ENCODE results near the gene MOB2.

MOB2 gene

GRCh38 chr11:1472180-1473005, 14.2 kb downstream of the MOB2 start:
- no peak for DNase-seq (ENCODE audit: low read depth in 2 of 2)

DNA sequence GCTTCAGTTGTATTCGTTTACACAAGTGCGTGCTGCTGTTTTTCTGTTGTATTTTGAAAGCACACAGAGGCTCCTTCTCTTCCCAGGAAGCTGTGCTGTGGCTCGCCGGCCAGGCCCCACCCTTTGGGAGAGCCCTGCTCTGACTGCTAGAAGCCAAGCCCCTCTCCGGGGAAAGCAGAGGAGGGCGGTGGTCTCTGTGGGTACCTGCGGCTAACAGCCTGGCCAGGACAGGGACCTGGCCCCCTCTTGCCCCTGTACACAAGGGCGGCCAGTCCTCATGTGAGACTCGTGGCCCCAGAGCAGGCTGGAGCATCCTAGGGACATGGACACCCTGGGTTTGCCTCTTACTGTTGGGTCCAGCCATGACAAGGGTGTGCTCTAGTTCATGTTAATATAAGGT, 14.8 kb downstream of the MOB2 start:
- DNase-seq (ENCODE audit: low read depth in 2 of 2): no peak

GRCh38 chr11:1470681-1471611, 15.6 kb downstream of the MOB2 start:
- no peak for DNase-seq (ENCODE audit: low read depth in 2 of 2)

- no peak for DNase-seq (ENCODE audit: low read depth in 2 of 2)
These were observed 16.5 kb downstream of the MOB2 start for GRCh38 chr11:1469911-1470680.

DNA sequence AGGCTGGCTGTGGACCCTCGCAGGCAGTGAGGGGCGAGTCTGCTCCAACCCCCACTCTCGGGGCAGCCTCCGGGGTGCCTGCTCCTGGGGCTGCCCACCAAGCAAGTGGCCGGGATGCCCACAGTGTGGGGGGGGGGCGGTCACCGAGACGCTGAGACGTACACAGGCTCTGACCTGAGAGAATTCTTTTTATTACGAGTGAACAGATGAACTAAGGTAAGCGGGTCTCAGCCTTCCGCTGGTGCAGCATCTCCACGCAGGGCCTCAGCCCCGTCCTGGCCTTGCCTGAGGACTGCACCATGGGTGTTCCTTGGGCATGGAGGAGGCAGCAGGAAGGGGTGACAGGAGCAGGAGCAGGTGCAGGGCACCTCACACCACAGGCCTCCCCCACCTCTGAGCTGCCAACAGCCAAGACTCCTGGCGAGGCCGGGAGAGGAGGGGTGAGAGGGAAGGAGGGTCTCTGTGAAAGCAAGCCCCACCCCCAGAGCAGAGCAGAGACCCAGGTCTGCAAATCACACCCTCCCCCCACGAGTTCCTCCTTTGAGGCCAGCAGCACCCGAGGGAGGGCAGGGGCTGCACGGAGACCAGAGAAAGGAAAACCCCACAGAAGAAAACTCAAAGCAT, 17.2 kb downstream of the MOB2 start:
- no peak for DNase-seq (ENCODE audit: low read depth in 2 of 2)

- DNase-seq (ENCODE audit: low read depth in 2 of 2): no peak
These were observed 18.0 kb downstream of the MOB2 start for GRCh38 chr11:1468473-1469066.

- DNase-seq (ENCODE audit: low read depth in 2 of 2): no peak
These were observed 18.6 kb downstream of the MOB2 start for GRCh38 chr11:1468002-1468401.

DNA sequence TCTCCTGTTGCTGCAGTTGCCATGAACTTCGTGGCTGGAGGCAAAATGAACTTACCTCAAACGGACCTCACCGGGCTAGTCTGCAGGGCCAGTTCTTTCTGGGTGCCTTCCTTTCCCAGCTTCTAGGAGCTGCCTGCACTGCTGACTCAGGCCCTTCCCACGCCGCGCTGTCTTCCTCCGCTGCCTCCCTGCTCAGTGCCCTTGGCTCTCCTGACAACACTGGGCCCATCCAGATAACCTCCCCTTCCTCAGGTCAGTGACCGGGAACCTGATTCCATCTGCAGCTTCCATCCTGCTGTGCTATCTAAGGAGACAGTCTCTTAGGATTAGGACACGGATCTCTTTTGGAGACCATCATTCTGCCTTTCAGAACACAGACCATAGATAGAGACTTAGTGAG, 19.3 kb downstream of the MOB2 start:
- no peak for DNase-seq (ENCODE audit: low read depth in 2 of 2)

GRCh38 chr11:1466784-1467183, 19.8 kb downstream of the MOB2 start:
- no peak for DNase-seq (ENCODE audit: low read depth in 2 of 2)

- no peak for DNase-seq (ENCODE audit: low read depth in 2 of 2)
These were observed 23.5 kb downstream of the MOB2 start for GRCh38 chr11:1463056-1463455.

GRCh38 chr11:1462698-1462975, 23.9 kb downstream of the MOB2 start:
- no peak for DNase-seq (ENCODE audit: low read depth in 2 of 2)

GRCh38 chr11:1461826-1462697, 24.5 kb downstream of the MOB2 start:
- DNase-seq (ENCODE audit: low read depth in 2 of 2): no peak

DNA sequence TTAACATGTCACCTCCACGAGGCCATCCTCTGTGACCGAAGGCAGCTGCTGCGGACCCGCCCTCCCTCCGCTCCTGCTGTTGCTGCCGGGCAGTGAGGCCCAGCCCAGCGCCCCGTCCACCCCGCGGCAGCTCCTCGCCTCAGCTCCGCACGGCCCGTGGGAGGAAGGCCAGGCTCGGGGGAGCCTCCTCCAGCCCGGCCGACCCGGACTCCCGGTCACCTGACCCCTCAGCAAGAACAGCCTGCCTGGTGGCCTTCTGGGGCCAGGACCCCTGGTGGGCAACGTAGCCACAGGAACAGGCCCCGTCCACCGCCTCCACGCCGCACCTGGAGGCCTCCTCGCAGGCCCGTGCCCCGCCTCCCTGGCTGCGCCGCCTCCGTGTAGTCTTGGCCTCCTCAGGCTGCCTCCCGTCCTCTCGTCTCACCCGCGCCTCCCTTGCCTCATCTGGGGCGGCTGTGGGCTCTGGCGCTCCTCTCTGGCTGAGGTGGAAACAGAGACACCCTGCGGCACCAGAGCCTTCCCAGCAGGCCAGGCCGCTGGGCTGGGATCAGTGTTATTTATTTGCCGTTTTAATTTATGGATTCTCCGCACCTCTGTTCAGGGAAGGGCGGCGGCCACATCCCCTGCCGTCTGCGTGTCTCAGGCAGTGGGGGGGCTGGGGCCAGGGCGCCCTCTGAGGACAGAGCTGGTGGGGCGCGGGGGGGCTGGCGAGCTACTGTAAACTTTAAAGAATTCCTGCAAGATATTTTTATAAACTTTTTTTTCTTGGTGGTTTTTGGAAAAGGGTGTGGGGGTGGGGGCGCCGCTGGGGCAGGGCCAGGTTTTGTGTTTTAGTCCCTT, 25.4 kb downstream of the MOB2 start:
- DNase-seq (ENCODE audit: low read depth in 2 of 2): no peak

DNA sequence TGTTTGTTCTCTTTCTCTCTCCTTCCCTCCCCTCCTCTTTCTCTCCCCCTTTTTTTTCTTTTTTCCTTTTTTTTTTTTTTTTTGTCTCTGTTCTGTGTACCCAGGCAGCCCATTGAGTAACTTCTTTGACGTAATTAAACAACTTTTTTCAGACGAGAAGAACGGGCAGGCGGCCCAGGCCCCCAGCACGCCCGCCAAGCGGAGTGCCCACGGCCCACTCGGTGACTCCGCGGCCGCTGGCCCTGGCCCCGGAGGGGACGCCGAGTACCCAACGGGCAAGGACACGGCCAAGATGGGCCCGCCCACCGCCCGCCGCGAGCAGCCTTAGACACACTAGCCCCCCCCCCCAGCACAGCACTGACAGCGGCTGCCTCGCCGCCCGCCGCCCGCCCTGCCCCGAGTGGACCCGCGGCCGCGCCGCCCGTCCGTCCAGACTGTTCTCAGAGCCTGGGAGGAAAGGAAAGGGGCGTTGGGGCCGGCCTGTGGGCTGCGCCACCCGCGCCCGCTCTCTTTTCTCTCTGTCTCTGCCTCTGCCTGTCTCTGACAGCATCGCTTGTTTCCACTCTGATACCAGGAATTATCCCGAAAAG, 26.1 kb downstream of the MOB2 start:
- DNase-seq (ENCODE audit: low read depth in 2 of 2): no peak

DNA sequence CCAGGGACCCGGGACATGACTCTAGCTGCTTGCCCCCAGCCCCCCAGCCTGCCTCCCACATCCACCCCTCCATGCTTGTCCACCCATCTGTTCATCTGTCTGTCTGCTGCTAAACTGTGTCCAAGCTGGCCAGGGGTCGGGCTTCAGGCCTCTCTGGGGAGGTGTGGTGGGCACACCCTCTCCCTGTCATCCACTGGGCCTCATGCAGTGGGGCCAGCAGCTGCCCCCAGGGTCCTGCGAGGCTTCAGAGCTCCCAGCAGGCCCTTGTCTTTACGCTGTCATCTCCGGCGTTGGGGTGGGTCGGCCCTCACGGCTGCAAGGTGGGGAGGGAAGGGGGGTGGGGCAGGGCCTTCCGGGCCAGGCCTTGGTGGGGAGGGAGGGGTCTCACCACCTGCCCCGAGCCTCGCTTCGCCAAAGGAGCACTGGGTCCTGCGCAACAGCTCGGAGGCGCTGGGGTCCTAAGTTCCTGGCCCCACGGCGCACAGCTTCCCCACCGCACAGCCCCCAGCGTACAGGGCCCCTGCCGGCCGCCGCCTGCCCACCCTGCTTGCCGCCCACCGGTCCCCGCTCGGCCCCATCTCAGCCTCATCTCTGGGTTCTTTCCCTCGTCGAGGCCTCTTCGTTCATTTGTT, 26.7 kb downstream of the MOB2 start:
- DNase-seq (ENCODE audit: low read depth in 2 of 2): no peak

GRCh38 chr11:1459219-1459575, 27.4 kb downstream of the MOB2 start:
- DNase-seq (ENCODE audit: low read depth in 2 of 2): no peak

GRCh38 chr11:1458340-1459218, 28.0 kb downstream of the MOB2 start:
- no peak for DNase-seq (ENCODE audit: low read depth in 2 of 2)

DNA sequence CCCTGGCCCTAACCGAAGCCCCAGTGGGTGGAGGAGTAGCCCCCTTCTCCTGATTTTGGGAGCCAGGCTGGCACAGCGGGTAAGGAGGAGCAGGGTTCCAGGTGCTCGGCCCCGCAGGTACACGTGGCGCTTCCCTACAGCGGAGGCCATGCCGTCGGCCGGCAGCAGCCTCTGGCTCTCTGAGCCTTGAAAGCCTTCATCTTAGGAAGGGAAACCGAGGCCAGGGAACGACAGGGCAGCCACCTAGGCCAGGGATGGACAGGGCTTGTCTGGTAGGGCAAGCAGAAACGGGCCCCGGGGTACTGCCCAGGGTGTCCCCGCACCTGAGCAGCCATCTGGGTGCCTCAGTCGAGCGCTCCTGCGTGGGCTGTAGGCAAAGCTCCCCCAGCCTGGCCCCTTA, 28.7 kb downstream of the MOB2 start:
- no peak for DNase-seq (ENCODE audit: low read depth in 2 of 2)

Measured in stimulated activated CD8-positive, alpha-beta memory T cell treated with anti-CD3 and anti-CD28 coated beads, Interleukin-15, amount 100 ng/mL, for 48 hours (primary cell).